NCI-H128 (cell line): ENCODE measurements around the gene SUGP1.
A peak's percentile ranks its signal among the peaks of the same experiment; 100 is the strongest.
"Not testable (repeated sequence)": the region's sequence is repeated elsewhere in the genome, so short reads cannot be mapped to it uniquely, and the experiment has no call there.

Source experiments
- DNase-seq: peaks from one replicate; lab custom pipeline; 2025; ENCODE audit not compliant: unreplicated experiment; lab: John Stamatoyannopoulos, UW

Gene SUGP1

DNA sequence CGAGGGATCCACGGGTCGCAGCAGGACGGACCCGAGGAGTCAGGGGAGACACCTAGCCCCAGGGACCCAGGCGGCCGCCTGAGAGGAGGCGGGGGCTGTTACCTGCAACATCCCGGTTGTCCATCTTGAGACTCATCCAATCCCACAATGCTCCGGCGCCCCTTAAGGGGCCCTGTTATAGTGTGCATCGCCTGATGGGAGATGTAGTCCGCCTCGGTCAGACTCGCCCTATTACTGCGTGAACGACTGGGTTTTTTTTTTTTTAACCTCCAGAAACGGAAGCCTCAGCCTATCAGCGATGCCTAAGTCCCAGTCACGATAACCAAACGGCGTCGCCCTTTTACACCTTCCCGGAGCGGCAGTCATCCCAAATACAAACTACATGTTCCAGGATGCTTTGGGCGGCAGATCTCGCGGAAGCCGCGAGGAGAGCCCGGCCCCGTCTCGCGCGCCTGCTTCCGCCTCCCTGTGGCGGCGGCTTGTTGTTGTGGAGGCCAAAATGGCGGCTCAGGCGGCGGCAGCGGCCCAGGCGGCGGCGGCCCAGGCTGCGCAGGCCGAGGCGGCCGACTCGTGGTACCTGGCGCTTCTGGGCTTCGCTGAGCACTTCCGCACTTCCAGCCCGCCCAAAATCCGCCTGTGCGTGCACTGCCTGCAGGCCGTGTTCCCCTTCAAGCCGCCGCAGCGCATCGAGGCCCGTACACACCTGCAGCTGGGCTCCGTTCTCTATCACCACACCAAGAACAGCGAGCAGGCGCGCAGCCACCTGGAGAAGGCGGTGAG is at the start of gene SUGP1, which contains the start of gene MAU2:
Gene SUGP1 (minus strand): TSS at position 149 of the 780 bp plus-strand sequence. CDS start 13 bp downstream, at position 136.
Gene MAU2 (plus strand): TSS at position 469 of the 780 bp plus-strand sequence. CDS start 31 bp downstream, at position 500.
- DNase-seq = peak; percentile 88

- DNase-seq = no peak
These were observed 47.8 kb upstream of the SUGP1 start for GRCh38 chr19:19368087-19368486.

DNA sequence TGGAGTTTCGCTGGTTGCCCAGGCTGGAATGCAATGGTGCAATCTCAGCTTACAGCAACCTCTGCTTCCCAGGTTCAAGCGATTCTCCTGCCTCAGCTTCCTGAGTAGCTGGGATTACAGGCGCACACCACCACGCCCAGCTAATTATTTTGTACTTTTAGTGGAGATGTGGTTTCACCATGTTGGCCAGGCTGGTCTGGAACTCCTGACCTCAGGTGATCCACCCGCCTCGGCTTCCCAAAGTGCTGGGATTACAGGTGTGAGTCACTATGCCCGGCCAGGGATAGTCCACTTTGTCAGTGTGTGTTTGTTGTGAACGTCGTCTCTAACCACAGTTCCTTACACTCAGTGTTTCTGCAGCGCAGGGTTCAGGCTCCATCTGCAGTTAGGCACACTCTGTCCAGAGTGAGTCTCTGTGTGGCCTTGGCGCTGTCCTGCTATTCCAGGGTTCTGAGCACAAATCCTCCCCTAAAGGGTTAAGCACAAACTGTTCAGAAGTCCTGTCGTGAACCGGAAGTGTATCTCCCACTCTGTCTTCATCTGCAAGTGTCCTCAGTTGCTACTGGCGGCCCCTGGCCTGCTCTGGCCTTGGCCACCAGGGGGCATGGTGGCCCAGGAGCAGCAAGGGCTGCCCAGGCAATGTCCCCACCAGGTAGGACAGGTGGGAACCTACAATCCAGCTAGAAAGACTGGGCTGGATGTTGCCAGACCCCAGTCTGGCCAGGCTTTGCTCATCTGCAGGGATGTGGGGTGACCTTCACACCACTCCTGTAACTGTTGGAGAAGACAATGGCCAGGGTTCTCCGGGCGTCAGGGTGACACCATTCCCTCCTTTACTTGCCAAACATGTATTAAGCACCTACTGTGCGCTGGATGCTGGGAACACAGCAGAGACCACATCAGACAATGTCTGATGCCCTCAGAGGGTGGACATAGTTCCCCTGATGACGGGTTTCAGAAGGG is 46.4 kb upstream of the SUGP1 start:
- peak; percentile 8 for DNase-seq

- DNase-seq = no peak
These were observed 41.8 kb upstream of the SUGP1 start for GRCh38 chr19:19362075-19362474.

DNA sequence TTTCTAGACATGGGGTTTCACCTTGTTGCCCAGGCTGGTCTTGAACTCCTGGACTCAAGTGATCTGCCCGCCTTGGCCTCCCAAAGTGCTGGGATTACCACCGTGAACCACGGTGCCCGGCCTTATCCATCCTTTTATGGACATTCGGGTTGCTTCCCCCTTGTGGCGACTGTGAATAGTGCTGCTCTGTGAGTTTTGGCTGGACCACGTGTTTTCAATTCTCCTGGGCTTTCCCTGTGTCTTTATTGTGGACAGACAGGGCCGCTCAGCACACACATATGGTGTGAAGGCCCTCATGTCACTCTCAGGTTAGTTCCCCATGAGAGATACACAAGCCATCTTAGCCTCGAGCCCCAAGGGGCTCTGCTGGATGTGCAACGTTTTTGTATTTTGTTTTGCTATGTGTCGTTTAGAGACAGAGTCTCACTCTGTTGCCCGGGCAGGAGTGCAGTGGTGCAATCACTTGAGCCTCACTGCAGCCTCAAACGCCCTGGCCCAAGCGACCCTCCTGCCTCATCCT is 40.8 kb upstream of the SUGP1 start:
- DNase-seq = peak; percentile 5

- DNase-seq = no peak
These were observed 36.7 kb upstream of the SUGP1 start for GRCh38 chr19:19356901-19357566.

DNA sequence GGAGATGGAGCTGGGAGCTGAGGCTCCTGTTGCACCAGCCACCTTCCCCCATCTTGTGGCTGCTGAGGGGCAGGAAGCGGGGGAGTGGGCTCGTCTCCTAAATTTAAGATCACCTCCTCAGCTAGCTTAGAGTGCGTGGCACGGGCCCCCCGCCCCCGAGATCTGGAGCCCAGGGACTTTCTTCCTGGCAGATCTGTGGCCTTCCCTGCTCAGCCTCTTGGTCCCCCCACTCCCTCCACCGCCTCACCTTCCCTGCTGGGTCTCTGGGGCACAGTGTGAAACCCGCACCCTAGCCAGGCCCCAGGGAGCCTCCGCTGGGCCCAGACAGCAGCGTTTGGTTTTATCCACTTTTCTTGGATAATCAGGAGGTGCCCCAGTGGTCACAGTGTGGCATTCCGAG is 36.2 kb upstream of the SUGP1 start:
- no peak for DNase-seq

- no peak for DNase-seq
These were observed 35.4 kb upstream of the SUGP1 start for GRCh38 chr19:19355606-19356139.

DNA sequence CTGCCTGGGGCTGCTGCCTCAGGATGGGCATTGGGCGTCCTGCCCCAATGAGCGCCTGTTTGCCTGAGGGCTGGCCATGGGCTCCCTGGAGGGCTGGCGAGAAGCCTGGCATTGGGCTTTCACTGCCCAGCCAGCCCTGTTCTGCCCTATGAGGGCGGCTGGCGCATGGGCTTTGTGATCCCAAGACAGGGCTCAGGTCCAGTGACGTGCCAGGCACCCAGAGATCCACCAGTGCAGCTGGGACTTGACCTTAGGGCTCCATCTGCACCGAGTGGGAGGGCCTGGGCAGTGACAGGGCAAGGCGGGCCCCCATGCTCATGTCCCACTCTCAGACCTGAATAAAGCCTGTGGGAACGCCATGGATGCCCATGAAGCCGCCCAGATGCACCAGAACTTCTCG is 34.6 kb upstream of the SUGP1 start:
- DNase-seq = no peak

GRCh38 chr19:19354007-19354406 is 33.7 kb upstream of the SUGP1 start:
- no peak for DNase-seq

- no peak for DNase-seq
These were observed 32.5 kb upstream of the SUGP1 start for GRCh38 chr19:19352823-19353222.

DNA sequence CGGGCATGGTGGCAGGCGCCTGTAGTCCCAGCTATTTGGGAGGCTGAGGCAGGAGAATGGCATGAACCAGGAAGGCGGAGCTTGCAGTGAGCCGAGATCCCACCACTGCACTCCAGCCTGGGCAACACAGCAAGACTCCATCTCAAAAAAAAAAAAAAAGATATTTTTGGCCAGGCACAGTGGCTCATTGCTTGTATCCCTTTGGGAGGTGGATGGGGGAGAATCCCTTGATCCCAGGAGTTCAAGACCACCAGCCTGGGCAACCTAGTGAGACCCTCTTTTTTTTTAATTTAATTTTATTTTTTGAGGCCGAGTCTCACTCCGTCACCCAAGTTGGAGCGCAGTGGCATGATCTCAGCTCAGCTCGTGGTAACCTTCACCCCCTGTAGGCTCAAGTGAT is 30.4 kb upstream of the SUGP1 start:
- not testable (repeated sequence) for DNase-seq

DNA sequence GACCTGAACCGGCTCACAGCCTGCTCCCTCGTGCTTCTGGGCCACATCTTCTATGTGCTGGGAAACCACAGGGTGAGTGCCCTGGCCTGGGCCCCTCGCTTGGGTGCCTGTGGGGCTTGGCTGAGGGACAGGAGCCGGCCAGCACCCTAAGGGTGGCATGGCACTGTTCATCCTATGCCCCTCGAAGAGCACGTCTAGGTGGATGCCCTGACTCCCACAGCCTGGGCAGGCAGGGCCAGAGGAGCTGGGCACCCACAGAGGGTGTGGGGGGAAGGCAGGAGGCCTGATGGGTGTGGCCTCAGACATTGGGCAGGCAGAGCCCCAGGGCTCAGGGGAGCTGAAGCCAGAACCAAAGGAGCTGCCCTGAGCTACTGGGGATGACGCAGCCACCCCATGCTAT is 29.1 kb upstream of the SUGP1 start:
- no peak for DNase-seq

- DNase-seq = no peak
These were observed 28.0 kb upstream of the SUGP1 start for GRCh38 chr19:19348266-19348665.

DNA sequence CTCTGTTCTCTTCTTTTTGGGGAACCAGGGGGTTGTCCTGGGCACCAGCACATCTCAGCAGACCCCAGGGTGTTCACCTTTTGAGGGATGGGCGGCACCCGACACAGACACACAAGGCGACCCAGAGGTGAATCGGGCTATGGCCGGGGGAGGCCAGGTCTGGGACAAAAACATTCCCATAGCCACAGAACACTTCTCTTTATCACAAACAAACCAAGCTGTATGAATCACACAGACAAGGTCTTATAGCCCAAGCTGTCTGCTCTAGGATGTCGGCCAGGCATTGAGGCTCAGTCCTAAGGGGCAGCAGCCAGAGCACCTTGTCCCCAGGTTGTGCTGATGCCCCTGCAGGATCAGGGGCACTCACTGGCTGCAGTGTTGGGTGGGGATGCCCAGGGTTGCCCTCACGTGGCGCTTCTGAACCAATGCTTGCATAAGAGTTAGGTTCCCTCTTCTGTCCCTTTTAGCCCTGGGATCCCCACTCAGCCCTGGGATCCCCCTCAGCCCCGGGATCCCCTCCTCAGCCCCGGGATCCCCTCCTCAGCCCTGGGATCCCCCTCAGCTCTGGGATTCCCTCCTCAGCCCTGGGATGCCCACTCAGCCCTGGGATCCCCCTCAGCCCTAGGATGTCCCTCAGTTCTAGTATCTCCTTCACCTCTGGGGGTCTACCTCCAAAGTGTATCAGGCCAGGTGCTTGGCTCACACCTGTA is 27.2 kb upstream of the SUGP1 start:
- DNase-seq = no peak

- no peak for DNase-seq
These were observed 25.7 kb upstream of the SUGP1 start for GRCh38 chr19:19345970-19346369.

DNA sequence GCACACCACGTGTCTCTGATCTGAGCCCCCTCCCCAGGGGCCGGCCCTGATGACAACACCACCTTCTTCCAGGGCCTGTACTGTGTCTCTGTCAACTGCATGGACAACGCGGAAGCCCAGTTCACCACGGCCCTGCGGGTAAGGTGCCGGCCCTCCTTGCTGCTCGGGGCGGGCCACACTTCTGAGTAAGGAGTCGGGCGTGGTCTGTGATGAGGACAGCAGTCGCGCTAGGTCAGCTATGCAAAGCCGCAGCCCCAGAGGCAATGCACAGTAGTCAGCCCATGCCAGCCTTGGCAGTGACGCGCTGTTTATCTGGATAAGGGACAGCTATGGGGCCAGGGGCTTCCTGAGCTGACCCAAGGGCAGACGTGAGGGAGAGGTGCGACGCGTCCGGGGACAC is 24.9 kb upstream of the SUGP1 start:
- no peak for DNase-seq

GRCh38 chr19:19343762-19344161 is 23.5 kb upstream of the SUGP1 start:
- no peak for DNase-seq

GRCh38 chr19:19343016-19343362 is 22.7 kb upstream of the SUGP1 start:
- DNase-seq = no peak
